GM23338 (cell line): Measurements from ENCODE around the gene SPX. TPM values are rescaled to one million over a fixed set of nuclear protein-coding genes. Genes with fewer than 3 reads are reported as not detected.

Experiments used
- ATAC-seq: fragments of 200-7000 bp; cut with Tn5 transposase; 3 replicates; pipeline ENCODE4 v1.9.1; 2020
- DNase-seq: peaks from one replicate; pipeline ENCODE4 v3.0.0-alpha.2; 2015; ENCODE audit warnings: low spot score
- H2AFZ ChIP-seq: fragments of 200-600 bp; sonication (generic); 2 replicates; pipeline ENCODE4 v1.8.0; 2016; ENCODE audit warnings: antibody characterized with exemption, mild to moderate bottlenecking, moderate library complexity
- H3F3A ChIP-seq: fragments of 200-600 bp; sonication (generic); replicated peaks from 2 replicates; pipeline ENCODE4 v1.8.0; 2017; ENCODE audit warnings: antibody characterized with exemption, mixed run types, low read depth
- H3K27ac ChIP-seq: fragments of 200-600 bp; sonication (generic); 2 replicates; pipeline ENCODE4 v1.6.1; 2016; ENCODE audit warnings: low read depth
- H3K27me3 ChIP-seq: fragments of 200-600 bp; sonication (generic); 2 replicates; pipeline ENCODE4 v1.8.0; 2016; ENCODE audit warnings: mild to moderate bottlenecking, mixed run types, moderate library complexity; ENCODE audit not compliant: insufficient read depth
- H3K36me3 ChIP-seq: fragments of 200-600 bp; sonication (generic); 2 replicates; pipeline ENCODE4 v1.8.0; 2016; ENCODE audit warnings: mild to moderate bottlenecking; ENCODE audit not compliant: insufficient read depth
- H3K4me1 ChIP-seq: fragments of 200-600 bp; sonication (generic); 2 replicates; pipeline ENCODE4 v1.8.0; 2016; ENCODE audit warnings: mild to moderate bottlenecking, moderate library complexity; ENCODE audit not compliant: insufficient read depth
- H3K4me2 ChIP-seq: fragments of 200-600 bp; sonication (generic); 2 replicates; pipeline ENCODE4 v1.7.1; 2017; ENCODE audit warnings: mixed run types
- H3K4me3 ChIP-seq: fragments of 200-600 bp; sonication (generic); 2 replicates; pipeline ENCODE4 v1.6.1; 2016; ENCODE audit warnings: mixed run types
- H3K79me2 ChIP-seq: fragments of 200-600 bp; sonication (generic); replicated peaks from 2 replicates; pipeline ENCODE4 v1.8.0; 2017; ENCODE audit warnings: mild to moderate bottlenecking; ENCODE audit not compliant: insufficient read depth
- H3K9me2 ChIP-seq: fragments of 200-600 bp; sonication (generic); 2 replicates; pipeline ENCODE4 v1.8.0; 2017; ENCODE audit not compliant: insufficient read depth
- H4K20me1 ChIP-seq: fragments of 200-600 bp; sonication (generic); replicated peaks from 2 replicates; pipeline ENCODE4 v1.8.0; 2017; ENCODE audit warnings: mild to moderate bottlenecking; ENCODE audit not compliant: insufficient read depth
- H3K27ac Mint-ChIP-seq: 2 replicates; pipeline ENCODE4 v1.8.0; 2020; ENCODE audit warnings: inconsistent platforms, mild to moderate bottlenecking, moderate library complexity, mixed read lengths
- H3K27me3 Mint-ChIP-seq: 3 replicates; pipeline ENCODE4 v1.8.0; 2022; ENCODE audit warnings: low read depth, mild to moderate bottlenecking, moderate library complexity, mixed read lengths, inconsistent platforms; ENCODE audit not compliant: insufficient read depth, poor library complexity
- H3K36me3 Mint-ChIP-seq: 3 replicates; pipeline ENCODE4 v1.8.0; 2021; ENCODE audit warnings: low read depth, mild to moderate bottlenecking, inconsistent platforms, moderate library complexity, mixed read lengths
- H3K4me1 Mint-ChIP-seq: 3 replicates; pipeline ENCODE4 v1.8.0; 2020; ENCODE audit warnings: mild to moderate bottlenecking, inconsistent platforms, mixed read lengths
- H3K4me3 Mint-ChIP-seq: 3 replicates; pipeline ENCODE4 v1.8.0; 2021; ENCODE audit warnings: moderate library complexity, mild to moderate bottlenecking, inconsistent platforms, mixed read lengths
- H3K9me3 Mint-ChIP-seq: 3 replicates; pipeline ENCODE4 v1.8.0; 2020; ENCODE audit warnings: moderate library complexity, mild to moderate bottlenecking, inconsistent platforms, mixed read lengths
- CREB1 ChIP-seq: fragments of 250-450 bp; sonication (Bioruptor Pico); IDR thresholded peaks from 2 replicates; pipeline ENCODE4 v1.5.0; 2020; ENCODE audit warnings: low read depth, mild to moderate bottlenecking, moderate library complexity
- EZH2phosphoT487 ChIP-seq: fragments of 200-600 bp; sonication (generic); IDR thresholded peaks from one replicate; pipeline ENCODE4 v1.8.1; 2018; ENCODE audit warnings: antibody characterized with exemption; ENCODE audit not compliant: unreplicated experiment
- NANOG ChIP-seq: IDR thresholded peaks from 2 replicates; pipeline ENCODE4 v1.6.1; 2016; ENCODE audit warnings: antibody characterized with exemption, borderline replicate concordance
- POLR2AphosphoS5 ChIP-seq: IDR thresholded peaks from 2 replicates; pipeline ENCODE4 v1.6.1; 2016; ENCODE audit warnings: antibody characterized with exemption, low read depth
- REST ChIP-seq: IDR thresholded peaks from one replicate; pipeline ENCODE4 v1.6.1; 2018; ENCODE audit warnings: antibody characterized with exemption; ENCODE audit not compliant: unreplicated experiment
- STAT1 ChIP-seq: IDR thresholded peaks from one replicate; pipeline ENCODE4 v1.6.1; 2016; ENCODE audit warnings: antibody characterized with exemption; ENCODE audit not compliant: unreplicated experiment
- ZNF114 ChIP-seq: fragments of 250-450 bp; sonication (Bioruptor Pico); IDR thresholded peaks from 2 replicates; pipeline ENCODE4 v1.5.0; 2020; ENCODE audit warnings: mild to moderate bottlenecking, moderate library complexity
- ZNF331 ChIP-seq: fragments of 250-450 bp; sonication (Bioruptor Pico); IDR thresholded peaks from 2 replicates; pipeline ENCODE4 v1.5.0; 2020; ENCODE audit warnings: low read depth, mild to moderate bottlenecking, moderate library complexity
- polyA plus RNA-seq: library from polyadenylated mRNA; unstranded; fragments of >200 nt; fragmentation: Nextera tagmentation; extraction: Ambion mirVana; gene quantifications from 2 replicates; pipeline ENCODE4 v1.2.1, GENCODE V29; 2016
- total RNA-seq: library from RNA; depleted of rRNA; stranded (reverse); fragments of >200 nt; shearing (Covaris generic); gene quantifications from 2 replicates; pipeline ENCODE4 v1.2.3, GENCODE V29; 2014
- TF ChIP-seq, protein P1 (sequence below): fragments of 250-450 bp; sonication (Bioruptor Pico); IDR thresholded peaks from 2 replicates; pipeline ENCODE4 v1.5.0; 2020; ENCODE audit warnings: mild to moderate bottlenecking, moderate library complexity

SPX gene
- total and polyA plus RNA-seq, 2 experiments from 2014 or later = 1.3 TPM

- no peaks in the 10 kb centered on the region for H3K4me1 Mint-ChIP-seq
- H3K4me2 ChIP-seq = no peak overlapping the region
- H3K4me3 ChIP-seq = no peak overlapping the region
- H3K27ac ChIP-seq = no peak overlapping the region
- H3K36me3 ChIP-seq = no peaks in the 10 kb centered on the region
- DNase-seq (no peak), ATAC-seq (no peak)
- no peaks in the 10 kb centered on the region for H4K20me1 ChIP-seq
- no peaks in the 10 kb centered on the region for H3K27me3 Mint-ChIP-seq
- no peak overlapping the region for H2AFZ ChIP-seq
- no peaks in the 10 kb centered on the region for H3K4me1 ChIP-seq
- H3K9me3 Mint-ChIP-seq = no peaks in the 10 kb centered on the region
- H3K4me3 Mint-ChIP-seq = no peak overlapping the region
- TF ChIP-seq POLR2AphosphoS5 (no peak), ZNF114 (no peak), CREB1 (CRISPR knock-in tag) (no peak), STAT1 (no peak), REST (no peak), ZNF331 (CRISPR knock-in tag) (no peak), EZH2phosphoT487 (no peak), NANOG (no peak)
- TF ChIP-seq, protein P1, sequence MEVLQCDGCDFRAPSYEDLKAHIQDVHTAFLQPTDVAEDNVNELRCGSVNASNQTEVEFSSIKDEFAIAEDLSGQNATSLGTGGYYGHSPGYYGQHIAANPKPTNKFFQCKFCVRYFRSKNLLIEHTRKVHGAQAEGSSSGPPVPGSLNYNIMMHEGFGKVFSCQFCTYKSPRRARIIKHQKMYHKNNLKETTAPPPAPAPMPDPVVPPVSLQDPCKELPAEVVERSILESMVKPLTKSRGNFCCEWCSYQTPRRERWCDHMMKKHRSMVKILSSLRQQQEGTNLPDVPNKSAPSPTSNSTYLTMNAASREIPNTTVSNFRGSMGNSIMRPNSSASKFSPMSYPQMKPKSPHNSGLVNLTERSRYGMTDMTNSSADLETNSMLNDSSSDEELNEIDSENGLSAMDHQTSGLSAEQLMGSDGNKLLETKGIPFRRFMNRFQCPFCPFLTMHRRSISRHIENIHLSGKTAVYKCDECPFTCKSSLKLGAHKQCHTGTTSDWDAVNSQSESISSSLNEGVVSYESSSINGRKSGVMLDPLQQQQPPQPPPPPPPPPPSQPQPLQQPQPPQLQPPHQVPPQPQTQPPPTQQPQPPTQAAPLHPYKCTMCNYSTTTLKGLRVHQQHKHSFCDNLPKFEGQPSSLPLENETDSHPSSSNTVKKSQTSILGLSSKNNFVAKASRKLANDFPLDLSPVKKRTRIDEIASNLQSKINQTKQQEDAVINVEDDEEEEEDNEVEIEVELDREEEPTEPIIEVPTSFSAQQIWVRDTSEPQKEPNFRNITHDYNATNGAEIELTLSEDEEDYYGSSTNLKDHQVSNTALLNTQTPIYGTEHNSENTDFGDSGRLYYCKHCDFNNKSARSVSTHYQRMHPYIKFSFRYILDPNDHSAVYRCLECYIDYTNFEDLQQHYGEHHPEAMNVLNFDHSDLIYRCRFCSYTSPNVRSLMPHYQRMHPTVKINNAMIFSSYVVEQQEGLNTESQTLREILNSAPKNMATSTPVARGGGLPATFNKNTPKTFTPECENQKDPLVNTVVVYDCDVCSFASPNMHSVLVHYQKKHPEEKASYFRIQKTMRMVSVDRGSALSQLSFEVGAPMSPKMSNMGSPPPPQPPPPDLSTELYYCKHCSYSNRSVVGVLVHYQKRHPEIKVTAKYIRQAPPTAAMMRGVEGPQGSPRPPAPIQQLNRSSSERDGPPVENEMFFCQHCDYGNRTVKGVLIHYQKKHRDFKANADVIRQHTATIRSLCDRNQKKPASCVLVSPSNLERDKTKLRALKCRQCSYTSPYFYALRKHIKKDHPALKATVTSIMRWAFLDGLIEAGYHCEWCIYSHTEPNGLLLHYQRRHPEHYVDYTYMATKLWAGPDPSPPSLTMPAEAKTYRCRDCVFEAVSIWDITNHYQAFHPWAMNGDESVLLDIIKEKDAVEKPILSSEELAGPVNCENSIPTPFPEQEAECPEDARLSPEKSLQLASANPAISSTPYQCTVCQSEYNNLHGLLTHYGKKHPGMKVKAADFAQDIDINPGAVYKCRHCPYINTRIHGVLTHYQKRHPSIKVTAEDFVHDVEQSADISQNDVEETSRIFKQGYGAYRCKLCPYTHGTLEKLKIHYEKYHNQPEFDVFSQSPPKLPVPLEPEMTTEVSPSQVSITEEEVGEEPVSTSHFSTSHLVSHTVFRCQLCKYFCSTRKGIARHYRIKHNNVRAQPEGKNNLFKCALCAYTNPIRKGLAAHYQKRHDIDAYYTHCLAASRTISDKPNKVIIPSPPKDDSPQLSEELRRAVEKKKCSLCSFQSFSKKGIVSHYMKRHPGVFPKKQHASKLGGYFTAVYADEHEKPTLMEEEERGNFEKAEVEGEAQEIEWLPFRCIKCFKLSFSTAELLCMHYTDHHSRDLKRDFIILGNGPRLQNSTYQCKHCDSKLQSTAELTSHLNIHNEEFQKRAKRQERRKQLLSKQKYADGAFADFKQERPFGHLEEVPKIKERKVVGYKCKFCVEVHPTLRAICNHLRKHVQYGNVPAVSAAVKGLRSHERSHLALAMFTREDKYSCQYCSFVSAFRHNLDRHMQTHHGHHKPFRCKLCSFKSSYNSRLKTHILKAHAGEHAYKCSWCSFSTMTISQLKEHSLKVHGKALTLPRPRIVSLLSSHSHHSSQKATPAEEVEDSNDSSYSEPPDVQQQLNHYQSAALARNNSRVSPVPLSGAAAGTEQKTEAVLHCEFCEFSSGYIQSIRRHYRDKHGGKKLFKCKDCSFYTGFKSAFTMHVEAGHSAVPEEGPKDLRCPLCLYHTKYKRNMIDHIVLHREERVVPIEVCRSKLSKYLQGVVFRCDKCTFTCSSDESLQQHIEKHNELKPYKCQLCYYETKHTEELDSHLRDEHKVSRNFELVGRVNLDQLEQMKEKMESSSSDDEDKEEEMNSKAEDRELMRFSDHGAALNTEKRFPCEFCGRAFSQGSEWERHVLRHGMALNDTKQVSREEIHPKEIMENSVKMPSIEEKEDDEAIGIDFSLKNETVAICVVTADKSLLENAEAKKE (CRISPR knock-in tag) = no peak
- no peaks in the 10 kb centered on the region for H3K9me2 ChIP-seq
- no peaks in the 10 kb centered on the region for H3F3A ChIP-seq
- no peaks in the 10 kb centered on the region for H3K36me3 Mint-ChIP-seq
- no peaks in the 10 kb centered on the region for H3K27me3 ChIP-seq
- H3K79me2 ChIP-seq = no peaks in the 10 kb centered on the region
- no peak overlapping the region for H3K27ac Mint-ChIP-seq
These were observed 40.9 kb downstream of the SPX start for GRCh38 chr12:21566907-21567394.
